GM12878 (cell line): ENCODE results near the gene TULP1. TPM values are rescaled to one million over a fixed set of nuclear protein-coding genes. Genes with fewer than 3 reads are reported as not detected.

Experiments used
- ATAC-seq: fragments of 200-7000 bp; cut with Tn5 transposase; 3 replicates; pipeline ENCODE4 v1.9.1; 2020; ENCODE audit warnings: mild to moderate bottlenecking, moderate library complexity
- BruUV-seq: library from RNA; stranded (reverse); fragments of 400-500 nt; replicated peaks from 2 replicates; lab custom pipeline; 2021; lab: Mats Ljungman, UMichigan
- CTCF ChIA-PET: fragments of 300-600 bp; sonication (Branson Sonifier 250); formaldehyde crosslinking; extraction: SDS; loops from one replicate; lab custom pipeline; 2021; ENCODE audit warnings: inconsistent platforms; lab: Yijun Ruan, JAX
- POLR2A ChIA-PET: fragments of 350-600 bp; formaldehyde crosslinking; extraction: SDS; loops from one replicate; lab custom pipeline; 2021; ENCODE audit warnings: inconsistent platforms; lab: Charles Lee
- RAD21 ChIA-PET: fragments of 300-600 bp; sonication (Branson Sonifier 250); formaldehyde crosslinking; loops from one replicate; lab custom pipeline; 2023; ENCODE audit warnings: antibody characterized with exemption; ENCODE audit not compliant: unreplicated experiment; lab: Charles Lee
- SMC1A ChIA-PET: fragments of 300-600 bp; sonication (Branson Sonifier 250); formaldehyde crosslinking; loops from one replicate; lab custom pipeline; 2023; ENCODE audit not compliant: unreplicated experiment, uncharacterized antibody; lab: Charles Lee
- DNase-seq: peaks from one replicate; pipeline ENCODE4 v3.0.0-alpha.2; 2011; ENCODE audit warnings: low read depth, low spot score
- FAIRE-seq: peaks from 3 replicates; lab custom pipeline; 2011; peaks lifted over from hg19 to GRCh38; lab: Jason Lieb, UNC
- H2AFZ ChIP-seq: 2 replicates; pipeline ENCODE4 v1.6.0; 2011; ENCODE audit warnings: low read depth, low read length, control low read depth; ENCODE audit not compliant: control insufficient read depth
- H3K27ac ChIP-seq: 2 replicates; pipeline ENCODE4 v1.5.1; 2011; ENCODE audit warnings: control low read depth; ENCODE audit not compliant: control insufficient read depth, insufficient read depth
- H3K27me3 ChIP-seq, 2 experiments: replicated peaks in 1 of 2; 2 replicates each; pipeline versions ENCODE4 v1.6.0 to v1.6.1; 2011; ENCODE audit warnings: low read length in 1 of 2; ENCODE audit not compliant: control insufficient read depth in 2 of 2, insufficient read depth in 2 of 2
- H3K36me3 ChIP-seq, 2 experiments: 2 replicates each; pipeline ENCODE4 v1.5.1; 2011; ENCODE audit warnings: low read length in 1 of 2; ENCODE audit not compliant: control insufficient read depth in 2 of 2, insufficient read depth in 2 of 2
- H3K4me1 ChIP-seq: 2 replicates; pipeline ENCODE4 v1.6.1; 2011; ENCODE audit warnings: mild to moderate bottlenecking, low read length, moderate library complexity, mixed read lengths; ENCODE audit not compliant: control insufficient read depth, insufficient read depth
- H3K4me2 ChIP-seq: 2 replicates; pipeline ENCODE4 v1.6.0; 2011; ENCODE audit warnings: control low read depth; ENCODE audit not compliant: control insufficient read depth, insufficient read depth
- H3K4me3 ChIP-seq: fragments of 200-600 bp; sonication (generic); 2 replicates; pipeline ENCODE4 v1.5.1; 2016
- H3K79me2 ChIP-seq: 2 replicates; pipeline ENCODE4 v1.6.0; 2011; ENCODE audit warnings: low read length; ENCODE audit not compliant: control insufficient read depth, insufficient read depth
- H3K9ac ChIP-seq: 2 replicates; pipeline ENCODE4 v1.8.0; 2011; ENCODE audit warnings: low read length, control low read depth, mixed read lengths; ENCODE audit not compliant: control insufficient read depth, insufficient read depth
- H3K9me3 ChIP-seq: replicated peaks from 3 replicates; pipeline ENCODE4 v1.5.1; 2011; ENCODE audit warnings: mild to moderate bottlenecking, low read length; ENCODE audit not compliant: control insufficient read depth, insufficient read depth
- H4K20me1 ChIP-seq: 2 replicates; pipeline ENCODE4 v1.6.0; 2011; ENCODE audit not compliant: control insufficient read depth, insufficient read depth
- BHLHE40 ChIP-seq, 2 experiments: fragments of 450-650 bp in 1 of 2; IDR thresholded peaks; 2 replicates each; pipeline ENCODE4 v1.6.1; 2011 to 2017; ENCODE audit warnings: low read depth in 2 of 2, borderline replicate concordance in 1 of 2, improper control_type of control experiment in 1 of 2, low read length in 1 of 2, mild to moderate bottlenecking in 1 of 2
- CREM ChIP-seq: IDR thresholded peaks from 2 replicates; pipeline ENCODE4 v1.6.1; 2014; ENCODE audit warnings: antibody characterized with exemption, low read depth
- FOXM1 ChIP-seq: IDR thresholded peaks from 2 replicates; pipeline ENCODE4 v1.6.1; 2012; ENCODE audit warnings: low read depth, mild to moderate bottlenecking, inconsistent platforms, low read length, moderate library complexity
- IRF4 ChIP-seq: IDR thresholded peaks from 2 replicates; pipeline ENCODE4 v1.6.1; 2011; ENCODE audit warnings: low read depth, low read length
- MEF2B ChIP-seq: fragments of 450-650 bp; IDR thresholded peaks from 2 replicates; pipeline ENCODE4 v1.6.1; 2018; ENCODE audit warnings: mild to moderate bottlenecking, moderate library complexity; ENCODE audit not compliant: partially characterized antibody, poor library complexity, severe bottlenecking
- PAX8 ChIP-seq: fragments of 450-650 bp; IDR thresholded peaks from 2 replicates; pipeline ENCODE4 v1.6.1; 2017; ENCODE audit warnings: mild to moderate bottlenecking, moderate library complexity
- PKNOX1 ChIP-seq: fragments of 450-650 bp; IDR thresholded peaks from 2 replicates; pipeline ENCODE4 v1.6.1; 2016; ENCODE audit warnings: mild to moderate bottlenecking
- POLR2A ChIP-seq: IDR thresholded peaks from 2 replicates; pipeline ENCODE4 v1.6.1; 2011; ENCODE audit warnings: low read depth, mild to moderate bottlenecking, low read length
- RAD21 ChIP-seq: IDR thresholded peaks from 2 replicates; pipeline ENCODE4 v1.6.1; 2011; ENCODE audit warnings: mild to moderate bottlenecking, low read depth, low read length, moderate library complexity; ENCODE audit not compliant: insufficient read depth
- ZNF592 ChIP-seq: fragments of 450-650 bp; IDR thresholded peaks from 2 replicates; pipeline ENCODE4 v1.6.1; 2017; ENCODE audit warnings: mild to moderate bottlenecking, moderate library complexity
- WGBS: methylation state at CpG from one replicate; pipeline ENCODE4 v1.1.6; 2016; ENCODE audit warnings: low lambda C conversion rate; ENCODE audit not compliant: insufficient replicate concordance, insufficient coverage; ENCODE audit errors: missing lambda C conversion rate; 5-methylcytosine and 5-hydroxymethylcytosine counted together
- in situ Hi-C: fragments of 300-500 bp; cut with MboI; formaldehyde crosslinking; loops from 9 replicates; pipeline ENCODE4 v1.14.3; 2018; ENCODE audit warnings: mixed read lengths
- intact Hi-C: fragments of 100-400 bp; cut with micrococcal nuclease; formaldehyde crosslinking; loops from one replicate; pipeline ENCODE4 v1.14.2; 2022; ENCODE audit not compliant: unreplicated experiment
- polyA plus RNA-seq, 11 experiments: library from polyadenylated mRNA; depleted of rRNA in 4 of 11; unstranded in 6 of 11; stranded (reverse) in 5 of 11; fragments of >200 nt; fragmentation: Nextera tagmentation in 4 of 11; fragmentation: Illumina TruSeq in 1 of 11; extraction: Ambion mirVana in 4 of 11; extraction: Trizol in 1 of 11; gene quantifications; 1 replicate in 1 of 11; 2 replicates in 10 of 11; pipeline versions ENCODE4 v1.2.1 to v1.2.3, GENCODE V29; 2011 to 2016; ENCODE audit warnings: inconsistent platforms in 2 of 11, missing spikeins in 2 of 11, low read depth in 1 of 11
- total RNA-seq, 4 experiments: library from RNA; depleted of rRNA in 3 of 4; stranded (reverse); fragments of >200 nt in 3 of 4; fragmentation: Illumina TruSeq in 1 of 4; extraction: Trizol in 1 of 4; gene quantifications; 2 replicates each; pipeline versions ENCODE4 v1.2.1 to v1.2.3, GENCODE V29; 2013 to 2021
- TF ChIP-seq, protein P1 (sequence below): IDR thresholded peaks from 2 replicates; pipeline ENCODE4 v1.6.1; 2012; ENCODE audit warnings: improper control_type of control experiment, low read depth, low read length; ENCODE audit not compliant: insufficient replicate concordance

TULP1 gene
- total and polyA plus RNA-seq, 10 of the 15 experiments (the other 5 are each of a cell fraction or from before 2014, with no cell fraction given): not detected

DNA sequence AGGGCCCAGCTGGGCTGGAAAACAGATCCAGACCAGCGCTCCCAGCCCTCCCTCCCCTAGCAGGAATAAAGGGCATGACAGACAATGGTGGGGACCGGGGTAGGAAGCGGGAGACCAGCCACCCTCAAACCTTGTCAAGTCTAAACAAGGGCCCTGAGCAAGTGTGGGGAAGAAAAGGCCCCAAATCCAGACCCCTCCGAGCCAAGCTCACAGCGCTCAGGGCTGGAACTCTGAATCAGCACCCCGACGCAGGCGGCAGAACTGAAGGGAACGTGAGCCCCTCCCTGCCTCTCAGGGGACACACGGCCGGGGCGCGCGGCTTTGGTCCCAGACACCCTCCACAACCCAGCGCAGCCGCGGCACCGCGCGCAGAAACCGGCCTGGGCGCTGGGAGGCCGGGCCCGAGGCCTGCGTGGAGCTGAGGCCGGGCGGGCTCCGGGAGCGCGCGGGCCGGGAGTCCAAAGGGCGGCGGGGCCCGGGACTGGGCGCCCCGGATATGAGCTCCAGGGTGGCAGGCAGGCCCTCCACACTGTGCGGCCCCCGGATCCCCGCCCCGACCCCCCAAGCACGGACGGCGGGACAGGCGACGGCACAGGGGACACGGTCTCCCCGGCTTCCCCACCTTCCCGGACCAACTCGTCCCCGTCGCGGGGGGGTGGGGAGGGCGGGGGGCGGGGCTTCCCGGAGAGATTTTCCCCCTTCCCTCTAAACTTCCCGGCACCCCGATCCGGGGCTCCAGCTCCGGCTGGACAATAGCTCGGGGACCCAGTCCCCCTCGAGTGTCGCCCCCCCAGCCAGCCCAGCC lies 16.5 kb downstream of the TULP1 start:
- intact Hi-C loops: no loop called here
- no peaks in the 10 kb centered on the region for H3K9me3 ChIP-seq
- no TSS peak for BruUV-seq
- RAD21 ChIA-PET: interaction anchor here (0.6 kb wide), 1 partner anchor 171 kb away, joined by 3 read pairs; no protein-coding TSS in a partner anchor
- peaks cover 8% of the 10 kb centered on the region for H3K4me1 ChIP-seq
- no peak overlapping the region for H3K9ac ChIP-seq
- no peaks in the 10 kb centered on the region for H4K20me1 ChIP-seq
- POLR2A ChIA-PET: no interaction called here
- H3K4me2 ChIP-seq: 0 out of 2 replicates have a peak overlapping the region, but pooled peaks have one; percentile 42
- no peaks in the 10 kb centered on the region for H3K79me2 ChIP-seq
- ATAC-seq (no peak), DNase-seq (no peak), FAIRE-seq (no peak)
- H2AFZ ChIP-seq: no peak overlapping the region
- H3K27me3 ChIP-seq: peaks cover 0 to 16% of the 10 kb centered on the region in 2 experiments
- SMC1A ChIA-PET: no interaction called here
- H3K4me3 ChIP-seq: peak overlapping the region; percentile 57; the same call in 1 of the 2 replicates
- no peaks in the 10 kb centered on the region for H3K36me3 ChIP-seq
- no peak overlapping the region for H3K27ac ChIP-seq
- no peak for TF ChIP-seq PKNOX1
- TF ChIP-seq CREM: no peak
- no peak for TF ChIP-seq POLR2A
- TF ChIP-seq, protein P1, sequence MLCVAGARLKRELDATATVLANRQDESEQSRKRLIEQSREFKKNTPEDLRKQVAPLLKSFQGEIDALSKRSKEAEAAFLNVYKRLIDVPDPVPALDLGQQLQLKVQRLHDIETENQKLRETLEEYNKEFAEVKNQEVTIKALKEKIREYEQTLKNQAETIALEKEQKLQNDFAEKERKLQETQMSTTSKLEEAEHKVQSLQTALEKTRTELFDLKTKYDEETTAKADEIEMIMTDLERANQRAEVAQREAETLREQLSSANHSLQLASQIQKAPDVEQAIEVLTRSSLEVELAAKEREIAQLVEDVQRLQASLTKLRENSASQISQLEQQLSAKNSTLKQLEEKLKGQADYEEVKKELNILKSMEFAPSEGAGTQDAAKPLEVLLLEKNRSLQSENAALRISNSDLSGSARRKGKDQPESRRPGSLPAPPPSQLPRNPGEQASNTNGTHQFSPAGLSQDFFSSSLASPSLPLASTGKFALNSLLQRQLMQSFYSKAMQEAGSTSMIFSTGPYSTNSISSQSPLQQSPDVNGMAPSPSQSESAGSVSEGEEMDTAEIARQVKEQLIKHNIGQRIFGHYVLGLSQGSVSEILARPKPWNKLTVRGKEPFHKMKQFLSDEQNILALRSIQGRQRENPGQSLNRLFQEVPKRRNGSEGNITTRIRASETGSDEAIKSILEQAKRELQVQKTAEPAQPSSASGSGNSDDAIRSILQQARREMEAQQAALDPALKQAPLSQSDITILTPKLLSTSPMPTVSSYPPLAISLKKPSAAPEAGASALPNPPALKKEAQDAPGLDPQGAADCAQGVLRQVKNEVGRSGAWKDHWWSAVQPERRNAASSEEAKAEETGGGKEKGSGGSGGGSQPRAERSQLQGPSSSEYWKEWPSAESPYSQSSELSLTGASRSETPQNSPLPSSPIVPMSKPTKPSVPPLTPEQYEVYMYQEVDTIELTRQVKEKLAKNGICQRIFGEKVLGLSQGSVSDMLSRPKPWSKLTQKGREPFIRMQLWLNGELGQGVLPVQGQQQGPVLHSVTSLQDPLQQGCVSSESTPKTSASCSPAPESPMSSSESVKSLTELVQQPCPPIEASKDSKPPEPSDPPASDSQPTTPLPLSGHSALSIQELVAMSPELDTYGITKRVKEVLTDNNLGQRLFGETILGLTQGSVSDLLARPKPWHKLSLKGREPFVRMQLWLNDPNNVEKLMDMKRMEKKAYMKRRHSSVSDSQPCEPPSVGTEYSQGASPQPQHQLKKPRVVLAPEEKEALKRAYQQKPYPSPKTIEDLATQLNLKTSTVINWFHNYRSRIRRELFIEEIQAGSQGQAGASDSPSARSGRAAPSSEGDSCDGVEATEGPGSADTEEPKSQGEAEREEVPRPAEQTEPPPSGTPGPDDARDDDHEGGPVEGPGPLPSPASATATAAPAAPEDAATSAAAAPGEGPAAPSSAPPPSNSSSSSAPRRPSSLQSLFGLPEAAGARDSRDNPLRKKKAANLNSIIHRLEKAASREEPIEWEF: no peak
- no peak for TF ChIP-seq RAD21
- no peak for TF ChIP-seq BHLHE40 (IDR thresholded peaks at IDR 0.05; ENCODE audit: borderline replicate concordance in 1 of 2, low read depth in 2 of 2, low read length in 1 of 2)
- TF ChIP-seq FOXM1: no peak
- no peak for TF ChIP-seq PAX8
- TF ChIP-seq IRF4: no peak
- no peak for TF ChIP-seq MEF2B
- TF ChIP-seq ZNF592: no peak
- WGBS: 71% methylated on average over 16 of the region's 63 CpGs
- in situ Hi-C loops: no loop called here
- CTCF ChIA-PET: no interaction called here
